ENCODE data around the gene FOXP1. TPM values are rescaled to one million over a fixed set of nuclear protein-coding genes. Genes with fewer than 3 reads are reported as not detected.

The FOXP1 gene
- total RNA-seq, 1 donor from 2014 or later, result 27.3 TPM

DNA sequence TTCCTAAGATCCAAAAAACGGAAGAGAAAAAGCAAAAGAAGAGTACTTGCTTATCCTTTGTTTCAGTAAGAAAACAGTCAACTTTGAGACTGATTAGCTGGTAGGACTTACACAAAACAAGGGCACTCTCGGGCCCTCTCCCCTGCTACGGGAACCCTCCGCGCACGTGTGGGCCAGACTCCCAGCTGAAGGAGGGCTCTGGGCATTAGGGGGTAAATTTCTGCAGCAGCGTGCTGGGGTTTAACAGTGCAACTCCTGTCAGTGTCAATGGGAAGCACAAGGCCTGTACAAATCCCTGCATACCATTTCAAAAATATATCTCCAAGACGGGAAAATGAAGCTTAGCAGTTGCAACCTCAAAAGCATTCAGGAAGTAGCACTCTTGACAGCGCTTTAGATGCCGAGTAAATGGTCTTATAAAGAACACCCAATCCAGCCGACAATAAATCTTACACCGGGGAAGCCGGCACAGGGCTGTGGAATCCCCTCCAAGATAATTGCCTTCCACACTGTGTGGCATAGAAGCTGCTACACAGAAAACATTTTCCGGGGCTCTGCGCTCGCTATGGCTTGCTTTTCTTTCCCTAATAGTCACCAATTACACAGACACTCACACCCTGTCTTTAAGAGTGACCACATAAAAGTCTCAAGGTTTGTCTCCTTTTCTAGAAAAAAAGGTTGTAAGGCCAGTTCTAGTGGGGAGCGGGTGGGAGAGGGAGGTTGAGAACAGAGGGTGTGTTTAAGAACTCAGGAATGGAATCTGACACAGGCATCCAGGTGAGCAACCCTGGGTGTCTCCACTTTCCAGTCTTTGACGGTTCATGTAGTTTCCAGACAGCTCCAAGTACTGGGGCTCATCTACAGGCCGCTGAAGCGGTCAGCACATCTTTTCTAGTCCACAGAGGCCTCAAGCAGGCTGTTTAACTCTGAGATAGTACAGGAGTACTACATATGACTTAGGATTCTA lies 512.7 kb downstream of the FOXP1 start:
- H3K4me3 ChIP-seq, result no peak overlapping the region

DNA sequence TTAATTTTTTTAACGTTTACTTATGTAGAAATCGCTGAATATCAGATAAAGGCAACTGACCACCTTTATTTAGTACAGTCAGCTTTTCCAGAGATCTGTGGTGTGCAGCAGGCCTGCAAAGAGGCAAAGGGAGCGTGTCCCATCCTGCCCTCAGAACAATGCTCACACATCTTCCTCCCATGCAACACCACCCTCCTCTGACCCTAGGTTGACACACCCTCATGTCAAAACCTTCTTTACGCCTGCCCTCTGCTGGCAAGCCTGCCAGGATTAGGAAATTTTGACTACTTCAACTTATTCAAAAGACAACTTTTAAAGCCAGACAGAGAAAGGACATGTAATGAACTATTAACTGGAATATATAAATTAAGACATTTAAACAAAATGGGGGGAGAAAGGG lies 513.7 kb downstream of the FOXP1 start:
- TF ChIP-seq EZH2phosphoT487 (IDR thresholded peaks at IDR 0.05), result no peak
- TF ChIP-seq, protein P1, sequence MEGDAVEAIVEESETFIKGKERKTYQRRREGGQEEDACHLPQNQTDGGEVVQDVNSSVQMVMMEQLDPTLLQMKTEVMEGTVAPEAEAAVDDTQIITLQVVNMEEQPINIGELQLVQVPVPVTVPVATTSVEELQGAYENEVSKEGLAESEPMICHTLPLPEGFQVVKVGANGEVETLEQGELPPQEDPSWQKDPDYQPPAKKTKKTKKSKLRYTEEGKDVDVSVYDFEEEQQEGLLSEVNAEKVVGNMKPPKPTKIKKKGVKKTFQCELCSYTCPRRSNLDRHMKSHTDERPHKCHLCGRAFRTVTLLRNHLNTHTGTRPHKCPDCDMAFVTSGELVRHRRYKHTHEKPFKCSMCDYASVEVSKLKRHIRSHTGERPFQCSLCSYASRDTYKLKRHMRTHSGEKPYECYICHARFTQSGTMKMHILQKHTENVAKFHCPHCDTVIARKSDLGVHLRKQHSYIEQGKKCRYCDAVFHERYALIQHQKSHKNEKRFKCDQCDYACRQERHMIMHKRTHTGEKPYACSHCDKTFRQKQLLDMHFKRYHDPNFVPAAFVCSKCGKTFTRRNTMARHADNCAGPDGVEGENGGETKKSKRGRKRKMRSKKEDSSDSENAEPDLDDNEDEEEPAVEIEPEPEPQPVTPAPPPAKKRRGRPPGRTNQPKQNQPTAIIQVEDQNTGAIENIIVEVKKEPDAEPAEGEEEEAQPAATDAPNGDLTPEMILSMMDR (IDR thresholded peaks at IDR 0.05), result peak; percentile 68
- Histone ChIP-seq H3K27ac (no peak overlapping the region), H4K20me1 (ENCODE audit: low read depth) (peaks cover 49% of the 10 kb centered on the region), H3K4me2 (no peak overlapping the region), H3K4me3 (no peak overlapping the region), H3K4me1 (peaks cover 54% of the 10 kb centered on the region), H3K79me2 (ENCODE audit: low read depth) (peaks cover 26% of the 10 kb centered on the region), H3K9ac (no peak overlapping the region), H2AFZ (replicated peaks) (no peak overlapping the region), H3K36me3 (no peaks in the 10 kb centered on the region), H3K9me3 (ENCODE audit: low read depth) (no peaks in the 10 kb centered on the region), H3K27me3 (peaks cover 4% of the 10 kb centered on the region), H3F3A (ENCODE audit: low read depth) (peaks cover 29% of the 10 kb centered on the region)
- no peak overlapping the region for H3K27ac Mint-ChIP-seq
- peaks cover 58% of the 10 kb centered on the region for H3K4me1 Mint-ChIP-seq
- H3K4me3 Mint-ChIP-seq, result no peak overlapping the region
- peaks cover 2% of the 10 kb centered on the region for H3K27me3 Mint-ChIP-seq (ENCODE audit: insufficient read depth, low read depth)
- peak; percentile 65 for DNase-seq (ENCODE audit: low spot score)
- H3K9me3 Mint-ChIP-seq, result no peaks in the 10 kb centered on the region
- H3K36me3 Mint-ChIP-seq, result no peaks in the 10 kb centered on the region

More for the DNA sequence above, 512.7 kb downstream of the FOXP1 start:
- no peaks in the 10 kb centered on the region for H3K9me3 ChIP-seq (ENCODE audit: low read depth)
- H3K27me3 Mint-ChIP-seq (ENCODE audit: insufficient read depth, low read depth), result peaks cover 2% of the 10 kb centered on the region
- peak overlapping the region; percentile 29 for H3K27ac Mint-ChIP-seq
- H3K4me3 Mint-ChIP-seq, result no peak overlapping the region
- peaks cover 4% of the 10 kb centered on the region for H3K27me3 ChIP-seq
- peaks cover 42% of the 10 kb centered on the region for H4K20me1 ChIP-seq (ENCODE audit: low read depth)
- peaks cover 55% of the 10 kb centered on the region for H3K4me1 ChIP-seq
- H2AFZ ChIP-seq (replicated peaks), result no peak overlapping the region
- peaks cover 21% of the 10 kb centered on the region for H3F3A ChIP-seq (ENCODE audit: low read depth)
- no peak overlapping the region for H3K4me2 ChIP-seq
- H3K27ac ChIP-seq, result no peak overlapping the region
- H3K9me3 Mint-ChIP-seq, result no peaks in the 10 kb centered on the region
- DNase-seq (ENCODE audit: low spot score), result no peak
- H3K9ac ChIP-seq, result no peak overlapping the region
- peaks cover 26% of the 10 kb centered on the region for H3K79me2 ChIP-seq (ENCODE audit: low read depth)
- peaks cover 56% of the 10 kb centered on the region for H3K4me1 Mint-ChIP-seq
- TF ChIP-seq, protein P1 (IDR thresholded peaks at IDR 0.05), result no peak
- no peak for TF ChIP-seq EZH2 (IDR thresholded peaks at IDR 0.05)
- TF ChIP-seq EZH2phosphoT487 (IDR thresholded peaks at IDR 0.05), result no peak
- no peaks in the 10 kb centered on the region for H3K36me3 Mint-ChIP-seq
- H3K36me3 ChIP-seq, result no peaks in the 10 kb centered on the region

DNA sequence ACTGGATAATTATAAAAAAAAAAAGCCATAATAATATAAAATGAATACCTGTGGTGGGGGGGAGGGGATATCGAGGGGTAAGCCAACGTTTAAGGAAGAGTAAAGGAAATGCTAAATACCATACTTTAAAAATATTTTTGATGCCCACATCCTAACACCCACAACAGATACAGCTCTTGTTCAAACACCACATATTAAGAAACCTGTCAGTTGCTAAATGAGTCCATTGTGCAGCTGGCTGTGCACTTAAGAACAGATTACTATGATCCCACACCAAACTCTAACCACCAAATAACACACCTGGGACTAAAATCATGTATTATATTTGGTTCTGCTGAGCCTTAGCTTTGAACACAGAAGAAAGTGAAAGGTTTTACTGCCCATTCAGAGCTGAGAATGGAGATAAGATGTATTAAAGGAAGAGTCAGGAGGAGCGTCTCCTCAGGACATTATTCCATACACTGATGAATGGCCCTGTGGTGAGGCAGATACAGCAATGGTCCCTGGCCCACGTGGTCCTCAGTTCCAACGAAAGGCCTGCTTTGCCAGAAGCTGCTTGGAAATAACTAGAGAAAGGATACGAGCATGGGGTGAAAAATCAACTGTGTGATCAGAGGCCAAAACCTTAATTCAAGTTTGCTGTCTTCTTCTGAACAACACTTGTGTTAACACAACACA lies 515.4 kb downstream of the FOXP1 start:
- Histone ChIP-seq H3K4me1 (peaks cover 54% of the 10 kb centered on the region), H3K36me3 (no peaks in the 10 kb centered on the region), H3K79me2 (ENCODE audit: low read depth) (peaks cover 32% of the 10 kb centered on the region), H3K4me3 (no peak overlapping the region), H4K20me1 (ENCODE audit: low read depth) (peaks cover 63% of the 10 kb centered on the region), H3F3A (ENCODE audit: low read depth) (peaks cover 42% of the 10 kb centered on the region), H3K27ac (no peak overlapping the region), H2AFZ (replicated peaks) (no peak overlapping the region), H3K27me3 (peaks cover 4% of the 10 kb centered on the region), H3K4me2 (no peak overlapping the region), H3K9ac (no peak overlapping the region), H3K9me3 (ENCODE audit: low read depth) (no peaks in the 10 kb centered on the region)
- H3K4me3 Mint-ChIP-seq, result no peak overlapping the region
- H3K4me1 Mint-ChIP-seq, result peaks cover 53% of the 10 kb centered on the region
- H3K9me3 Mint-ChIP-seq, result no peaks in the 10 kb centered on the region
- TF ChIP-seq, protein P1 (IDR thresholded peaks at IDR 0.05), result no peak
- TF ChIP-seq EZH2phosphoT487 (IDR thresholded peaks at IDR 0.05) (no peak), EZH2 (IDR thresholded peaks at IDR 0.05) (no peak)
- no peak overlapping the region for H3K27ac Mint-ChIP-seq
- H3K36me3 Mint-ChIP-seq, result no peaks in the 10 kb centered on the region
- H3K27me3 Mint-ChIP-seq (ENCODE audit: insufficient read depth, low read depth), result peaks cover 2% of the 10 kb centered on the region
- DNase-seq (ENCODE audit: low spot score), result no peak

Measured in neural progenitor cell (in vitro differentiated cells).